GM18909 (cell line): Measurements from ENCODE around the gene FAM219A.
"Not testable (repeated sequence)": the region's sequence is repeated elsewhere in the genome, so short reads cannot be mapped to it uniquely, and the experiment has no call there.

Experiments
- ATAC-seq: cut with Tn5 transposase; IDR thresholded peaks from one replicate; pipeline ENCODE4 v1.9.1; 2021; ENCODE audit warnings: mild to moderate bottlenecking; ENCODE audit not compliant: unreplicated experiment, poor library complexity

FAM219A gene

DNA sequence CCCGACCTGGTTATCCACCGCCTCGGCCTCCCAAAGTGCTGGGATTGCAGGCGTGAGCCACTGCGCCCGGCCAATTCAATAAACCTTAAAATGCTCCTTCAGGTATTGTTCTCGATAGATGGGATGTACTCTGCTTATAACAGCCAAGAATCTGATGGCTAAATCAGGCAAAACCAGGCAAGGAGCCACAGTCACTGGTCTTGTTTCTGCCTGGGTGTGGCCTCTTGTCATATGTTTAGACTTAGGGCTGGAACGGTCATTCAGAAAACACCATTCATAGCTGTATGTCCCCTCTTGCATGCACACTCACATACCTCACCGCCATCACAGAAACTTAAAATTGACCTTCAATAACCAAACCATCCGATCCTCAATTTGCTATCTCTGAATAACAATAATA lies 7.7 kb downstream of the FAM219A start:
- ATAC-seq: no peak

DNA sequence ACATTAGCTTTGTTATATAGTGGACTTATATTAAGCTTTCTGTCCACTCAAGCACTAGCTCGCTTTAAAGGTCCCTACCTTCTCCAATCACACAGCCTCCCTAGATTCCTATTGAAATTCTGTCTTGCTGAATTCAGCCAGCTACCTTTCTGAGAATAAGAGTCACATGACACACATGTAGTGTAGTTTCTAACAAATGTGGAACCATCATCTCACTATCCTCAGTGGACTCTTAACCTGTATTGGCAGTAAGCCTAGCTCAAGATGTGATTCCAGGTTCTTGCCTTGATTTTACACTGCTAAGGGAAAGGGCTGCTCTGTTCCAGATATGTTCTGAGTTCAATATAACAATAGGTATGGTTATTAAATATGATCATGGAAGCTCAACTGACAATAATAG lies 11.4 kb downstream of the FAM219A start:
- ATAC-seq: no peak

DNA sequence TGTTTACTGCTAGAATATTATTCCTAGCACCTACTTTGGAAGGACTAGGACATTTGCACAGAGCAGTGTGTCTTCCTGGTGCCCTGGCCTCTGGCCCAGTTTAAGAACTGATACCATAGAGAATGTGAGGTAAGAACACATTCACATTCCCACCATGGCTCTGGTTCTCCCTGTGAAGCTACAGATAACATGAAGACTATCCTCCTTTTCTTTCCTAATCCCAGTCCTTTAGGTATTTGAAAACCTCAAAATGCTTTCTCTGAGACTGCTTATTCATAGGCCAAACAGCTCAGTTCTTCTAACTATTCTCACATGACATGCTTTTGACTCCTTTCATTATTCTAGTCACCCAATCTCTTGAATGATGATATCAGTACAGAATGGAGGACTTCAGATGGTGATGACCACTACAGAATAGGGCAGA lies 11.9 kb downstream of the FAM219A start:
- ATAC-seq: no peak

DNA sequence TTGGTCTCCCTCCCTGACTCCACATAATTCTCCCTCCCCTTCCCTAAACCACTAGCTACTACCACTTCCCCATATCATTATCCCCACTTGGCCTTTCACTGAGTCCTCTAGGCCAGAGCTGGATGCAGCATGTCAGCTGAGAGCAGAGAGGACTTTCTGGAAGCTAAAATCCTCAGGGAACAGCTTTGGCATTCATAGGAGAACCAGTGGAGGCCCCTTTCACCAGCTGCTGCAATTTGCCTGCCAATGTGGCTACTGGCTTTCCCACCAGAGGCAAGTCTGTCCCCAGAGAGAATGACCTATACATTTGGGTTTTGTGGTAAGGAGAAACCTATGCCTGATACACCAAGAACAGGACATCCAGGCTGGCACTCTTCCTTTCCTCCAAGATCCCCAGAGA lies 14.4 kb downstream of the FAM219A start:
- no peak for ATAC-seq

DNA sequence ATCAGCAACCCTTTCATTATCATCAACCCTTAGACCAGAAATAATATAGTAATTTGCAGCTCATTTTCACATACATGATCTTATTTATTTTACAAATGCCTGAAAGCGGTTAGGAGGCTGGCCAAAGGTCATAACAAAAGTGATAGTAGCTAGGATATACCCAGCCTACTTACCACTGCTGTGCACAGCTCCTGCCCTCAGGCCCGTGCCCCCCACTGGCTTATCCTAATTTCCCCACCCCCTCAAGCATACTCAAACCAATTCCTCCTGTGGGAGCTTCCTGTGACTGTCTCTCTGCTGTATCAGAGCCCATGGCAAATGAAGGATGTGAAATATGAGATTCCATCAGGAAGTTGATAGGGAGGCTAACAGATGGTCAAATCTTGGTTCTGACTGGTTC lies 14.8 kb downstream of the FAM219A start:
- ATAC-seq: no peak

DNA sequence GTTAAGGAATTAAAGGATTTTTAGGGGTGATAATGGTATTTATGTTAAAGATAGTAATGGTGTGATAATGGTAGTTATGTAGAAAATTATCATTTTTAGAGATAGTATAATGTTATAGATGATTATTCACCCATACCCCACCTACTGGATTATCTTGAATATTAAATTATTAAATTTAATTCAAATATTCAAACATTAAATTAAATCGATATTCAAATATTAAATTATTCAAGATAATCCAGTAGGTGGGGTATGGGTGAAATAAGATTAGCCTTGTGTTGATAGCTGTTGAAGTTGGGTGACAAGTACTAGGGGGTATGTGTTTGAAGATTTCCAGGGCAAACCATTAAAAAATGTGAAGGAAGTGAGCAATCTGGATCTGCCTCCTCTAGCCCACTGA lies 15.6 kb downstream of the FAM219A start:
- no peak for ATAC-seq

DNA sequence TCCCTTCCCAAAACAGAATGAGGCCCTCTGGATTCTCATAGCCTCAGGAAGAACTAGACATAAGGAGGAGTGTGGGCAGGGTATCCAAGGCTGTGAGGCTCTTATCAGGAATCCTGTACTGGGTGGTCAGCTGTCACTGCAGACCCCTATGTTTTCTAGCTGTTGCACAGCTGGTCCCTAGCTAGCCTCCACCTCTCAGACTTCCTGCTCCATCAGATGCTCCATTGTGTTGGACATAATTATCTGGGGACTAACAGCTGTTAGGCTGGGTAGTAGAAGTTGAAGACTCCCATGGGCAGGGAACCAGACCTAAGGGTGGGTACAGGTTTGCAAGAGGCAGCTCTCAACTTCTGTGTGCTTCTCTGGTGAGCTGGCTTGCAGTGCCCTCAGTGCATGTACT lies 18.4 kb downstream of the FAM219A start:
- no peak for ATAC-seq

DNA sequence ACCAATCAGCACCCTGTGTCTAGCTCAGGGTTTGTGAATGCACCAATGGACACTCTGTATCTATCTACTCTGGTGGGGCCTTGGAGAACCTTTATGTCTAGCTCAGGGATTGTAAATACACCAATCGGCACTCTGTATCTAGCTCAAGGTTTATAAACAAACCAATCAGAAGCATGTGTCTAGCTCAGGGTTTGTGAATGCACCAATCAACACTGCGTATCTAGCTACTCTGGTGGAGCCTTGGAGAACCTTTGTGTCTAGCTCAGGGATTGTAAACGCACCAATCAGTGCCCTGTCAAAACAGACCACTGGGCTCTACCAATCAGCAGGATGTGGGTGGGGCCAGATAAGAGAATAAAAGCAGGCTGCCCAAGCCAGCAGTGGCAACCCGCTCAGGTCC lies 19.9 kb downstream of the FAM219A start:
- ATAC-seq: not testable (repeated sequence)

DNA sequence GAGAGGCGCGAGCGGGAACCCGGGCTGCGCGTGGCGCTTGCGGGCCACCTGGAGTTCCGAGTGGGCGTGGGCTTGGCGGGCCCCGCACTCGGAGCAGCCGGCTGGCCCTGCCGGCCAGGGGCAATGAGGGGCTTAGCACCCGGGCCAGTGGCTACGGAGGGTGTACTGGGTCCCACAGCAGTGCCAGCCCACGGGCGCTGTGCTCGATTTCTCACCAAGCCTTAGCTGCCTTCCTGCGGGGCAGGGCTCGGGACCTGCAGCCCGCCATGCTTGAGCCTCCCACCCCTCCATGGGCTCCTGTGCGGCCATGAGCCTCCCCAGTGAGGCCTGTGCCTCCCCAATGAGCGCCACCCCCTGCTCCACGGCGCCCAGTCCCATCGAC lies 20.5 kb downstream of the FAM219A start:
- not testable (repeated sequence) for ATAC-seq

DNA sequence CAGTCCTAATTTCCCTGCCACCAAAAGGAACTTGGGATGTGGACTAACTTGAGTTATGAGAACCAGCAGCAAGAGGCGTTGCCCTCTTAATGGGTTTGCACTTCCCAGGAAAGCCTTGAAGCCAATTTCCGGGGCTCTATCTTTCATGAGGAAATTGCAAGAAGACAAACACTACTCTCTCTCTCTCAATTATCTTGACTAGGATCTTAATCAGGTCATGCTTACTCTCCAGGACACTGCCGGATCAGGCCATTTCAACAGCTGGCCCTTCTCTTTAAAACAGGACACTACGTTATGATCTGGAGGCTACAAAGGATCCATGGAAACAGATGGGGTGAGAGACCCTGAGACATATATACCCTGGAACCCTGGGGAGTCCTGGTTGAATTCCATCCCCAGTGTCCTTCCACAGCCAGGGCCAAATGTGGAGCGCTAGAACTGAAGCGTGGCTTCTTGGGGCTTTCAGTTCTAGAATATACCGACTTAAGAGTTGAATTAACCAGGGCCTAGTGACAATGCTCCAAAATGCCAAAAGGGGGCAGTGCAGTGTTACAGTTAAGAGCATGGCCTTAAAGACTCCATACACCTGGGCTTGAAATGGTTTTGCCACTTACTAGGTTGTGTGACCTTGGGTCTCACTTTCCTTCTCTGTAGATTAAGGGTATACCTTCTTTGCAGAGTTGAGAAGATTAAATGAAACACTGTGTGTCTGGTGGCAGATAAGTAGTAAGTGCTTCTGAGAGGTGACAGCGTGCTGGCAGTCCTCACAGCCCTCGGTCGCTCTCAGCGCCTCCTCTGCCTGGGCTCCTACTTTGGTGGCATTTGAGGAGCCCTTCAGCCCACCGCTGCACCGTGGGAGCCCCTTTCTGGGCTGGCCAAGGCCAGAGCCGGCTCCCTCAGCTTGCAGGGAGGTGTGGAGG lies 21.1 kb downstream of the FAM219A start:
- peak; percentile 41 for ATAC-seq

DNA sequence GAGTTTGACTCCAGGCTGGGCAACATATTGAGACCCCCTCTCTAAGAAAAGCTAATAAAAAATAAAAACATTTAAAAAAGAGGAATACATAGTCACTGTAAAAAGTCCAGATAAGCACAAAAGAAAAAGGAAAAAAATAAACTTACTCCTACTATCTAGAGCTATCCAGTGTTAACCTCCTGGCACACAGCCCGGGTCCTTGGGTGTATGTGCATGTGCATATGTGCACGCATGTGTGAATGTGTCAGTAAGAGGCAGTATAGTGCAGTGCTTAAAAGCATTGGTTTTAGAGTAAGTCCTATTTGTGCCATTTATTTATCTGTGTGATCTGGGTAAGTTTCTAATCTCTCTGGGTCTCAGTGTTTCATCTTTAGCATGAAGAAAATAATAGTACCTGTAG lies 26.7 kb downstream of the FAM219A start:
- no peak for ATAC-seq

DNA sequence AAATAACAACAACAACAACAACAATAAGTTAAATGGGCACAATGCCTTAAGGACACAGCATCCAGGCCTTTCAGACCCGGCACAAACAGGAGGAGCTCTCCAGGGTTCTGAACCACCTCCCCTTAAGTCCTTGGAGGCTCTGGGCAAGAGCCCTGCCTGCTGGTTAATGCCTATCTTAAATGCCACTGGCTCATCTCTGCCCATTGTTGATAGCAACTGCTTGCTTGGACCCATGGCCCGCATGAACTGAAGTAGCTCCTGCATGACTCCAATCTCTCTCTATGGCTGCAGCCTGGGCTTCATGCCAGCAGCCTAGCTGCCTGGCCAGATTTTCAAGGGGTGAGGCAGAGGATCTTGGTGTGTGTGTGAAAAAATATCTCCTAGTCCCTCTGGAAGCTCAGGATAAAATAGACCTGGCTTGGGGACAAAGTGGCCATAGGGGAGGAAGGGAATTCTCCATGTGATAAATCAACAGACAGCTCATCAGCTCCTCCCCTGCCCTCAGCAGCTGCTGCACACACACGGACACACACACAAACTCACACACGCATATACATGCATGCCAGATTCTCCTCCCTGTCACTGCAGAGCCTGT lies 27.4 kb downstream of the FAM219A start:
- no peak for ATAC-seq

DNA sequence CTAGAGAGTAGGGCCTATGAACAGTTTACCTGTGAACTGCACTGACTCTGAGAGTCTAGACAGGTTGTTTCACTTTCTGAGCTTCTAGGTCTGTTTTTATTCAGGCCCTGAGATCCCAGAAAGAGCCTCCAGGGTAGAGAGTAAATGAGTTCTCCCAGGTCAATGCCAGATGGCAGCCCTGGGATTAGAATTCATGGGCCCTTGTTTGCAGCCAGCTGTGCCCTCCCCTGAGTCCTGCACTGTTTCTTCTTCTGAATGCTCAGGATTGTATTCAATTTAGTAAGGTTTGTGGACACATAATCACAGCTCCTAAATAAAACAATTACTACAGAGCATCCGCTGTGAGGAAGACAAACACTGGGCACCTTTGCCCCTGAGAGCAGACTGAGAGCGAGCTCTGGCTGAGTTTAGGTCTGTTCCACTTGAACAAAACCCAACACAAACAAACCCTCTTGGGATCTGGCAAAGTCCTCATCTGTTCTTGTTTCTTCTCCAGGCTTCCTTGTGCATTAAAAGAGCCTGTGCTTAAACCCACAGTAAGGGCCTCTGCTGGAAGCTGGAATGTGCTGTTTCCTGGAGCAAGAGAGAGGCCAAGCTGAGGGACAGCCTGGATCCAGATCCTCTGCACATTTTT lies 29.9 kb downstream of the FAM219A start:
- ATAC-seq: no peak

DNA sequence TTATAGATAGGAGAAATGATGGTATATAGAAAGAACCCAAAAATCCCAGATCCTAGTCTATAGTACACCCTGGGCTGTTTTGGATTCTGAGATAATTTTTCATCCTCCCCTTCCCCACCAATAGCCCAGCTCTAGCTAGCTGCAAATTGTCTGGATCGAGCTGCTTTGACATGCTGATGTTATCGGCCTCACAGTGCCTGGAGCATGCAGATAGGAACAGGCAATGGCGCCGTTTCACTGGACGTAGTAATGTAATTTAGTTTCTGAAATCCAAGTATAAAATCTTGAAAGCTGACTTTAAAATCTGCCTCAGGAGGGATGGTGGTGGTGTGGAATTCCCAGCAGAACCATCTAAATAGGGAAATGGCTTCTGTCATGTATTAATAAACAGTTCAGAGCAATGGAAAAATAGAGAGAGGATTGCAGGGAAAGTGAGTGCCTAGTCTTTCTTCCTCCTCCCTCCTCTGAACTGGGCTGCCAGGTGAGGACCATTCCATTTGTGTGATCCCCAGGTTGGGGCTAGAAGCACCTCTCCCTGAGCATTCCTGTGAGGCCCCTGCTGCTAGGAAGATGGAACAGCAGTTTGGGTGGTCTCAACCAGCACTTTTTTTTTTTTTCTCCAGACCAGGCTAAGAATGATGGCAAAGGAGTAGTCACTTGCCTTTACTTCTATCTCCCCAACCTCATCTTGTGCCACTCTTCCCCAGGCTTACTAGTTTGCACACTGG lies 31.9 kb downstream of the FAM219A start:
- no peak for ATAC-seq

DNA sequence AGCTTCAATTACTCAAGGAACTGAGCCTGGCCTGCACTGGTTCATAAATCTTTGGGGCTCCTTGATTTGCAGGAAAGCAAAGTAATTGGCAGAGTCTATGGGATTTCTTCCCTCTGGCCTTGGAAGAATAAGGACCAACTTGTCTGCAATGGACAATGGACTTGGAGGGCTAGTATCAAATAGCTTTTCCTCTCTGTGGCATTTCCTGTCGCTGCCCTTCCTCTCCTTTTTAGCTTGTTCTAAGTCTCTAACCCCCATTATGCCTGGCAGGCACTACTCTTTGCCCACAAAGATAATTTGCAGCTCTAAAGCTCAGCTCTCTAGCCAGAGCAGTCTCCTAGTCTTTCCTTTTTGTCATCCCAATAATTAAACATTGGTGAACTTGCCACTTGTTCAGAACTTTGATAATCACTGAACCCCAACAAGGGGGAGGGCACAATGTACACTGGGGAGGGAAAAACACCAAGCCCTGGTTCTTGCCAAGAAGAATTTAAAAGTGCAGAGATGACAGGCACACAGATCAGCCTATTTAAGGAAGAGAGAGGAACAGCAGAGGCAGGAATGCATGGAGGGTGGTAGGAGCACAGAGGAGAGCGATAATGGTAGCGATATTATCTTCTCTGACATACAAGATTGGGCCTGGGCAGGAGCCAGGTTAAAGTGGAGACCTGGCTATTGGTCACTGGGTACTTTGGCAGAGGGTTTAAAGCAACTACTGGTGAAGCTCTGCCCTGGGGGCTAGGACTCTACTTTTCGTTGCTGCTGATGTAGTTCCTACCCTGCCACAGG lies 38.5 kb downstream of the FAM219A start:
- ATAC-seq: no peak

DNA sequence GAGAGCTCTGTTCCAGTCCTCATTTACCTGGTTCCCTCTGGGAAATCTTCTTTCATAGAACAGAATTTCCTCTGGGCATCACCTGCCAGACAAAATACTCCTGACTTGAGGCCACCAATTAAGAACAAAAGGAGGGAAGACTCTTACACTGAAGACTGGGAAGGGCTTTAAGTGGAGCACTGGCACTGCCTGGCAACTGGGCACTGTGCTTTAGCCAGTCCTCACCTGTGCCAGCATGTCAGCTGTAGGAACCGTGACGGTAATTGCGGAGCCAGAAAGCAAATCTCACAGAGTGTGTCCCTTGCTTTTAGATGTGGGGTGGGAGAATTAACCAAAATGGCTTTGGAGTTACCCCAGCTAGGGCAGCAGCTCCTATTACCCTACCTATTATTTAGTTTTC lies 40.6 kb downstream of the FAM219A start:
- no peak for ATAC-seq

DNA sequence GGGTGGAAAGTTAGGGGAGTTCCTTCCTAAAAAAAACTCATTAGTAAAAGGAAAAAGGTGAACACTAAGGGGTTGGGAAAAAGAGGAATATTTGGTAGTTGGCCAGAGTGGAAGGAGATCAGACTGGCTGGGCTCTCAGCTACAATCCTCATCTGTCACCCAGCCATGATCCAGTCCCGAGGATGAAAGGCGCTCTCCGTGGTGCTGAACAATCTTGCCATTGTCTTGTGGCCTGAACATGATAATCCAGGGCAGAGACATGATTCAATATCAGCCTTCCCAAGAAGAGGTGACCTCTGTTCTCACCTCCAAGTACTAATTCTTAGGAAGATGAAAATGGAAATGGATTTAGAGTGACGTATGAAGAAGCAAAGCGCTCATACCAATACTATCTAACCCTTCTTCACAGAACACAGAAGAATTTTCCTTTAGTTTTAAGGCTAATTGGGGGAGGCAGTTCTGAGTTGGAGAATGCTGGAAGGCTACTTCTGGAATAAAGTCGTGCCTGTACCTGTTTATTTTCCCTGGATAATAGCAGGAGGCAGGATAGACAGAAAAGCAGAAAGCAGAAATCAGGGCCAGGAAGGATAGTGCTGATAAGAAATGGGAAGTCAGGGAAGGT lies 45.0 kb downstream of the FAM219A start:
- no peak for ATAC-seq

DNA sequence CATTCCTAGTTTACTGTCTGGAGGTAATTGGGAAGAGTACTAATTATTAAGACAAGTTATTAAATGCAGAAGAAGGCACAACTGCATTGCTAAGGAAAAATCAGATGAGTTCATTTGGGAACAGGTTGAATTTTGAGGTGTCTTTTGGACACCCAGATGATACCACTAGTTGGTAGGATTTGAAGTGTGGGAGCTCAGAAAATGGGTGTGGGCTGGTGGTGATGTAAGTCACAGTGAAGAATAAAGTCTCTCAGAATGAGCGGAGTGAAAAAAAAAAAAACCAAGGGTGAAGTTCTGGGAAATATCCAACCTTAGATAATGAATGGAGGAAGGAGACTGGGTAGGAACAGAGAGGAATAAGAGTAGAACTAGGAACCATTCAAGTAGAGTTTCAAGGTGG lies 46.0 kb downstream of the FAM219A start:
- no peak for ATAC-seq

DNA sequence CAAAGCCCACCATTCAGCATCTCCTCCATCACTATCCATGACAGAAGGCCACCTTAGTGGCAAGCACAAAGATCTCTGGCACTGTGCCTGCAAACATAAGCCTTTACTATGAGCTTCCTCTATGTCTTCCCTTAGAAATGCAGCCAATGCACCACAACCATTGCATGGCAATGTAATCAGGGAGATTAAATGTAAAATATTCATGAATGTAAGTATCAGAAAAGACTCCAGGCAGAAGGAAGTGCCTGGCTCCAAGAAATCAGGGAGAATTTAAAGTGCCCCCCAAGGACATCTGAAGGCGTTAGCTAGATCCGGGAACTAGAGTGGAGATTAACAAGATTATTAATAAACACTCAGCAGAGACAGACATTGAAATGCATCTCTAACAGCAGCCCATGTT lies 49.2 kb downstream of the FAM219A start:
- no peak for ATAC-seq

DNA sequence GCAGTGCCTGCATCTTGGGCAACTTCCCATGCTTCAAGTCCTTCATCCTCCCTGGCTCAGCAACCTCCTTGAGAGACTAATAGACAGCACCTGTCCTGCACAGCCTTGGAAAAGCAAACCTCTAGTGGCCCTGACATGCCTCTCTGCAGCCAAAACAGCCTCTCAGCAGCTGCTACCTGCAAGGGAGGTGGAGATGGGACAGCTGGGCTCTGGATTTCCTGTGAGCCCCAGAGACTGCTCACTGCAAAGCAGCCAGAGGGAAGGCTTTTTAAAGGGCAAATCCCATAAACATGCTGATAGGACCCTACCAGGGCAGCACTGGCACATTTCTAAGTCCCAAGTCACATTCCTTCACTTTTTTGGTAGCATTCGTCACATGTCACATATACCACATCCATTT lies 50.2 kb downstream of the FAM219A start:
- ATAC-seq: no peak
